Erythroblast (primary cell): ENCODE results near the gene UFSP1.

Source experiments
- GATA1 ChIP-seq: IDR thresholded peaks from 2 replicates; pipeline ENCODE4 v1.6.1; 2011; ENCODE audit warnings: low read depth, mild to moderate bottlenecking, control low read depth, low read length, moderate library complexity
- POLR2A ChIP-seq: IDR thresholded peaks from 2 replicates; pipeline ENCODE4 v1.6.1; 2011; ENCODE audit warnings: mild to moderate bottlenecking, low read length

DNA sequence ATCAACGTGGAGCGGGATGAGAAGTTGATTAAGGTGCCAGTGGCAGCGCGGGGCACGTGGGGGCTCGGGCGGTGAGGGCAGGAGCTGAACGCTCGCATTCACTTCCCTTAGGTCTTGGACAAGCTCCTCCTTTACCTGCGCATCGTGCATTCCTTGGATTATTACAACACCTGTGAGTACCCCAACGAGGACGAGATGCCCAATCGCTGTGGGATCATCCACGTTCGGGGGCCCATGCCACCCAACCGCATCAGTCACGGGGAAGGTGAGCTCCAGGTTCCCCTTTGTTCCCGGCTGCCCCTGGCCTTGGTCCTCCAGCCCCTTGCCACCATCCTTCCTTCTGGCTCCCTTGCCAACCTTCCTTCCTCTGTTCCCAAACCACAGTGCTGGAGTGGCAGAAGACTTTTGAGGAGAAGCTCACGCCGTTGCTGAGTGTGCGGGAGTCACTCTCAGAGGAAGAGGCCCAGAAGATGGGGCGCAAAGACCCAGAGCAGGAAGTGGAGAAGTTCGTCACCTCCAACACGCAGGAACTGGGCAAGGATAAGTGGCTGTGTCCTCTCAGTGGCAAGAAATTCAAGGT lies 2.5 kb downstream of the UFSP1 start:
- TF ChIP-seq POLR2A (no peak), GATA1 (no peak)
